ENCODE results near the gene ZMYND10. TPM values are rescaled to one million over a fixed set of nuclear protein-coding genes. Genes with fewer than 3 reads are reported as not detected.

The ZMYND10 gene
- total RNA-seq, 2 experiments from 2014 or later: 3.5 to 3.6 TPM

DNA sequence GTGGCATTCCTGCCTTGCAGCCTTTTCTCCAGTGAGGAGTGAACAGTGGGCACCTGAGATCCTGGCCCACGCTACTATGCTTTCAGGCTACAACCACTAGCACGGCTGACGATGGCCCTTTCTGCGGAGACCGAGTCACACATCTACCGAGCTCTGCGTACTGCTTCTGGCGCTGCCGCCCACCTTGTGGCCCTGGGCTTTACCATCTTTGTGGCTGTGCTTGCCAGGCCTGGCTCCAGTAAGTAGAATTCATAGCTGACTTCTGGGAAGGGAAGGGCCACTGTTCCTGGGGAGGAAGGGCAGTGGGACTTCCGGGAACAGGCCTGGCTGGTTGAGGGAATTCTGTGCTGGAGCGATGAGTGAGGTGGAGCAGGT lies 5.8 kb upstream of the ZMYND10 start:
- H3K9me3 Mint-ChIP-seq: no peaks in the 10 kb centered on the region
- H3K4me3 Mint-ChIP-seq: peak overlapping the region; percentile 94
- no peaks in the 10 kb centered on the region for H3K27me3 Mint-ChIP-seq
- peak overlapping the region; percentile 98 for H3K27ac Mint-ChIP-seq
- DNase-seq: no peak
- ChIA-PET CTCF (interaction anchor here (1.1 to 7.2 kb wide), 4 partner anchors 8 to 105 kb away, joined by 3 to 76 read pairs (median 3); partner anchors contain the start of gene TMEM115), POLR2A (interaction anchor here (1.4 kb wide), 1 partner anchor 52 kb away, joined by 3 read pairs; the partner anchor contains the start of genes HYAL3 and NAA80)
- peaks cover 61% of the 10 kb centered on the region for H3K4me1 Mint-ChIP-seq
- peaks cover 35% of the 10 kb centered on the region for H3K36me3 Mint-ChIP-seq (ENCODE audit: low read depth)

GRCh38 chr3:50350527-50351322 lies 5.2 kb upstream of the ZMYND10 start, which contains the start of the genes CYB561D2 and NPRL2:
Gene CYB561D2, plus strand, starts transcription at chr3:50350862. Its CDS starts 572 bp downstream, at chr3:50351434.
Gene NPRL2, minus strand, starts transcription at chr3:50350775. Its CDS starts 123 bp downstream, at chr3:50350652.
- H3K9me3 Mint-ChIP-seq: no peaks in the 10 kb centered on the region
- H3K36me3 Mint-ChIP-seq (ENCODE audit: low read depth): peaks cover 31% of the 10 kb centered on the region
- peak; percentile 99 for DNase-seq
- peak within 1 kb of the TSS; percentile 94 for H3K4me3 Mint-ChIP-seq
- ChIA-PET CTCF (interaction anchor here (0.6 to 7.2 kb wide), 9 partner anchors 9 to 1282 kb away, joined by 3 to 76 read pairs (median 3); partner anchors contain the start of genes RASSF1 and TMEM115), POLR2A (interaction anchor here (0.7 to 1.5 kb wide), 8 partner anchors 9 to 217 kb away, joined by 3 to 11 read pairs (median 4); partner anchors contain the start of genes C3orf18, HYAL3, NAA80 and RASSF1)
- H3K4me1 Mint-ChIP-seq: peaks cover 60% of the 10 kb centered on the region
- peak within 1 kb of the TSS; percentile 98 for H3K27ac Mint-ChIP-seq
- no peaks in the 10 kb centered on the region for H3K27me3 Mint-ChIP-seq

DNA sequence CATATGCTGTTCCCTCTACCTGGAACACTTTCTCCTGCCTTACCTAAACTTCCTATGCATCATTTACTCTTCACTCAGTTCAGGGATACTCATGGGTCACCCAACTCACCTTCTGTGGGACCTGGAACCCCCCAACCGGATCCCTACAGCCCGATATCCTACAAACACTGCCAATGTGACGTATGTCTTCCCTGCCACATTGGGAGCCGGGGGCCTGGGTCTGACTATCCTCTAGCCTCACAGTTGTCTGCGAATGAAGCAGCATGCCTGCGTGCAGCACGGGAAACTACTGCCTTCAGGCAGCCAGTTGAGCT lies 4.6 kb upstream of the ZMYND10 start:
- H3K27ac Mint-ChIP-seq: peak overlapping the region; percentile 98
- DNase-seq: no peak
- ChIA-PET CTCF (interaction anchor here (0.6 to 7.2 kb wide), 9 partner anchors 9 to 638 kb away, joined by 3 to 76 read pairs (median 3); partner anchors contain the start of gene RASSF1), POLR2A (interaction anchor here (0.5 to 1.5 kb wide), 9 partner anchors 9 to 256 kb away, joined by 3 to 11 read pairs (median 3); partner anchors contain the start of genes C3orf18, HYAL3, NAA80 and RASSF1)
- peaks cover 62% of the 10 kb centered on the region for H3K4me1 Mint-ChIP-seq
- no peaks in the 10 kb centered on the region for H3K27me3 Mint-ChIP-seq
- H3K9me3 Mint-ChIP-seq: no peaks in the 10 kb centered on the region
- H3K36me3 Mint-ChIP-seq (ENCODE audit: low read depth): peaks cover 31% of the 10 kb centered on the region
- H3K4me3 Mint-ChIP-seq: peak overlapping the region; percentile 94

- Mint-ChIP-seq H3K36me3 (ENCODE audit: low read depth) (peaks cover 23% of the 10 kb centered on the region), H3K4me3 (no peak overlapping the region), H3K9me3 (no peaks in the 10 kb centered on the region), H3K27ac (peak overlapping the region; percentile 60), H3K27me3 (no peaks in the 10 kb centered on the region), H3K4me1 (peaks cover 66% of the 10 kb centered on the region)
- ChIA-PET POLR2A (no interaction called here), CTCF (interaction anchor here (0.6 to 7.2 kb wide), 16 partner anchors 9 to 320 kb away, joined by 3 to 76 read pairs (median 4); partner anchors contain the start of gene C3orf18)
- DNase-seq: peak; percentile 81
These were observed 1.8 kb upstream of the ZMYND10 start for GRCh38 chr3:50347187-50347813.

DNA sequence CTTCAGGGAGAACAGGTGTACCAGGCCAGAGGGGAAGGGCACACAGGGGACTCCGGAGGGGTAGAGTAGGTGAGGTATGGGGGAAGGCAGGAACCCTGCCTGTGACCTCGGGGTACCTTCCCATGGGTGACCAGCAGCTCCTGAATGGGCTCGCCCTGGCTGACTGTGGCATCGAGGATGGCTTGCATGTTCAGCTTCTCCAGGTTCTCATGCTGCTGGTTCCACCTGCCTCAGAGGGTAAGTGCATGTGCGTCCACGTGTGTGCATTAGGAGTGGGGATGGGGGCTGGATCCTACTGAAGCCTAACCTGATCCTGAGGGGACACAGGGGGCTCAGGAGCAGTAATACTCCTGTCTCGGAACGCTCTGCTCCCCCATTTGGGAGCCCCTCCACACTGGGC lies 524 bp downstream of the ZMYND10 start:
- Mint-ChIP-seq H3K27ac (peak overlapping the region; percentile 50), H3K27me3 (no peaks in the 10 kb centered on the region), H3K4me3 (no peak overlapping the region), H3K36me3 (ENCODE audit: low read depth) (peaks cover 19% of the 10 kb centered on the region), H3K4me1 (peaks cover 62% of the 10 kb centered on the region), H3K9me3 (no peaks in the 10 kb centered on the region)
- ChIA-PET CTCF (interaction anchor here (1.7 to 7.2 kb wide), 4 partner anchors 8 to 21 kb away, joined by 5 to 76 read pairs (median 6); no protein-coding TSS in a partner anchor), POLR2A (no interaction called here)
- no peak for DNase-seq

DNA sequence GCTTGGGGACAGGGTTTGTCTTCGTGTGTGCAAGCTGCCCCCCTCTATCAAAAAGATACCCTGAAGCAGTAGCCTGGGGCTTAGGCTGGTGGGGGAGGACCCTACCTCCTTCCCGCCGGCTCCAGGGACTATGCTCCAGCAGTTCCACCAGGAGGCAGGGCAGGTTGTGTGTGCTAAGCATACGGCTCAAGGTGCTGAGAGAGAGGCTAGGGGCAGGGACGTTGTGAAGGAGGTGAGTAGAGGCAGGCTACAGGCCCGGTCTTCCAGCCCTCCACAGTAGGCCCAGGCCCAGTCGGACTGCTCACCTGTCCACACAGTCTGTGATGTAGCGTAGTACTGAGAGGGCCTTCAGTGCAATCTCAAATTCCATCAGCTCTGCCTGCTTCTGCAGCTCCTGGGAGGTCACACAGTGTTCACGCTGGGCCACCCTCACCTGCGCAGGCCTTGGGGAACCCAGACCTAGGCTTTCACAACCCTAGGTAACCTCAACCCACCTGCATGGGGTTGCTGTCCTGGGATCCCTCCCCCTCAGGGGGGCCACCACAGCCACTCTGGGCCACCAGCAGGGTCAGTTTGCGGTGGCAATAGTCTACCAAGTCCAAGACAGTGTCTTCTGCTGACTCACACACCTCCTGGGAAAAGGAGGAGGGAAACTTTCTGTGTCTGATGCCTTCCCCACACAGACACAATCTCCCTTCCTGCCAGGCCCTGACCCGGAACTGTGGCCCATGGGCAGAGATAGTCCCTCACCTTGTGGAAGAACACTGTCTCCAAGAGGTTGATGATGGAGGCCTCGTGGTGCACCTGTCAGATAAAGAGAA lies 2.5 kb downstream of the ZMYND10 start:
- Mint-ChIP-seq H3K27ac (peak overlapping the region; percentile 80), H3K9me3 (no peaks in the 10 kb centered on the region), H3K4me1 (peaks cover 60% of the 10 kb centered on the region), H3K4me3 (no peak overlapping the region), H3K27me3 (no peaks in the 10 kb centered on the region), H3K36me3 (ENCODE audit: low read depth) (peaks cover 28% of the 10 kb centered on the region)
- POLR2A ChIA-PET: interaction anchor here (0.6 kb wide), 1 partner anchor 14 kb away, joined by 3 read pairs; no protein-coding TSS in a partner anchor
- CTCF ChIA-PET: interaction anchor here (1.8 kb wide), 2 partner anchors 15 to 19 kb away, joined by 5 to 7 read pairs; partner anchors contain the start of gene TUSC2
- DNase-seq: no peak

DNA sequence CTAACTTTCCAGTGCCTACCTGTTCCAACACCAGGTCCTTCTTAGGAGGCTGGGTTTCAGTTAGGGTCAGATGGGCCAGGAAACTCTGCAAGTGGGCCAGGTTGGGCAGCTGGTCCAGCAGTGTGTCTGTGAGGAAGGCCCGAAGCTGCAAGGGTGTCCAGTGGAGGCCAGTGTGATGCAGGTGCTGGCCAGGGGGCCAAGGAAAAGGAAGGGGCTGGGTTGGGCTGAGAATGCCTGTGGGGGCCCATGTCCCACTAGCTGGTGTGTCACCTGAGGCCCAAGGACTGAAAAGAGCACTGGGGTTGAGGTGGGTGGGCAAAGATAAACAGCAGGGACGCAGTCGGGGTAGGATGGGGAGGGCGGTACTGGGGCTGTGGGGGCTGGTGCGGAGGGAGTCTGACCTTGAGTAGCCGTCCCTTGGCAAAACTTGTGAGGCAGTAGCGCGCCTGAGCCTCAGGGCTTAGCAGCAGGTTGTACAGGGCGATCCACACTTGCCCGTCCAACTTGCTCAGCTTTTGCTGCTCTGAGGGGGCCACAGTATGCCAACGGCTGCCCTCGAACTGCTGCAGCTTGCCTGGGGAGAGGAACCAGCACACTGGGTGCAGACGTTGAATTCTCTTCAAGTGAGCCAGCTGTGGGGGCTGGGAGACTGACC lies 3.4 kb downstream of the ZMYND10 start:
- Mint-ChIP-seq H3K4me1 (peaks cover 52% of the 10 kb centered on the region), H3K27me3 (no peaks in the 10 kb centered on the region), H3K4me3 (no peak overlapping the region), H3K9me3 (no peaks in the 10 kb centered on the region), H3K36me3 (ENCODE audit: low read depth) (peaks cover 27% of the 10 kb centered on the region), H3K27ac (peak overlapping the region; percentile 95)
- ChIA-PET POLR2A (interaction anchor here (0.6 to 2.2 kb wide), 2 partner anchors 8 to 15 kb away, joined by 3 to 11 read pairs; partner anchors contain the start of genes CYB561D2 and NPRL2), CTCF (interaction anchor here (0.6 to 2.3 kb wide), 3 partner anchors 8 to 60 kb away, joined by 3 to 13 read pairs (median 3); partner anchors contain the start of genes CYB561D2 and NPRL2)
- DNase-seq: no peak

DNA sequence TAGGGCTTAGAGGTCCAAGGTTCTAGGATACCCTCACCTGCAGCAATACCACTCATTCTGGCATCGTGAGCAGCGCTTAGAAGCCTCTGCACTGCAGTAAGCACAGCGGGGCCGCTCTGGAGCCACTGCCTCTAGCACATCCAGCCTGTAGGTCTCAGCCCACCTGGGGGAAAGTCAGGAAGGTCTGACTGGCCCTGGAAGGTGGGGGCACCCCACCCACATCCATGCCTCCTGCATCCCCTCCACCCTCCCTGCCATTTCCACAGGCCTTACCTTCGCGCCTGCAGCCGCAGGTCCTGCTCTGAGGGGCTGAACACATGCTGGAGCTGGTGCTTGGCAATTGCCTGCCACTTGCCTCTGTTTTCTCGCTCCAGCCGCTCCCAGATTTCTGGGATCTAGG lies 4.0 kb downstream of the ZMYND10 start:
- Mint-ChIP-seq H3K4me1 (peaks cover 52% of the 10 kb centered on the region), H3K4me3 (peak overlapping the region; percentile 87), H3K27ac (peak overlapping the region; percentile 95), H3K36me3 (ENCODE audit: low read depth) (peaks cover 29% of the 10 kb centered on the region), H3K27me3 (no peaks in the 10 kb centered on the region), H3K9me3 (no peaks in the 10 kb centered on the region)
- no peak for DNase-seq
- ChIA-PET POLR2A (interaction anchor here (2.2 kb wide), 1 partner anchor 9 kb away, joined by 11 read pairs; the partner anchor contains the start of genes CYB561D2 and NPRL2), CTCF (interaction anchor here (1.1 to 2.3 kb wide), 3 partner anchors 8 to 42 kb away, joined by 3 to 13 read pairs (median 3); partner anchors contain the start of genes CYB561D2, HYAL3, NAA80 and NPRL2)

DNA sequence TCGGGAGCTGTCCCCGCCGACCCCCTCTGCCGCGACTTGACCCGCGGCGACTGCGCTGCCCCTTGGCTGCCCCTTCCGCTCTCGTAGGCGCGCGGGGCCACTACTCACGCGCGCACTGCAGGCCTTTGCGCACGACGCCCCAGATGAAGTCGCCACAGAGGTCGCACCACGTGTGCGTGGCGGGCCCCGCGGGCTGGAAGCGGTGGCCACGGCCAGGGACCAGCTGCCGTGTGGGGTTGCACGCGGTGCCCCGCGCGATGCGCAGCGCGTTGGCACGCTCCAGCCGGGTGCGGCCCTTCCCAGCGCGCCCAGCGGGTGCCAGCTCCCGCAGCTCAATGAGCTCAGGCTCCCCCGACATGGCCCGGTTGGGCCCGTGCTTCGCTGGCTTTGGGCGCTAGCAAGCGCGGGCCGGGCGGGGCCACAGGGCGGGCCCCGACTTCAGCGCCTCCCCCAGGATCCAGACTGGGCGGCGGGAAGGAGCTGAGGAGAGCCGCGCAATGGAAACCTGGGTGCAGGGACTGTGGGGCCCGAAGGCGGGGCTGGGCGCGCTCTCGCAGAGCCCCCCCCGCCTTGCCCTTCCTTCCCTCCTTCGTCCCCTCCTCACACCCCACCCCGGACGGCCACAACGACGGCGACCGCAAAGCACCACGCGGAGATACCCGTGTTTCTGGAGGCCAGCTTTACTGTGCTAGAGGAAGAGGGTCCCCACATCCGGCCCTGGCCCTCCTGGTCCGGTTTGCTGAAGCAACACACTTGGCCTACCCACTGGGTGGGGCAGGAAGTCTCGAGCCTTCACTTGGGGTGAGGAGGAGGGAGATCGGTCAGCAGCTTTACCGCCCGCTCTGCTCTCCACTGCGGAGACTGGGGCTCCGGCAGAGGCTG lies 4.8 kb downstream of the ZMYND10 start, which contains the start of gene RASSF1:
Gene RASSF1 (minus strand): TSS at position 389 of the 882 bp plus-strand sequence. CDS start 31 bp downstream, at position 358.
- H3K4me1 Mint-ChIP-seq: peaks cover 53% of the 10 kb centered on the region

DNA sequence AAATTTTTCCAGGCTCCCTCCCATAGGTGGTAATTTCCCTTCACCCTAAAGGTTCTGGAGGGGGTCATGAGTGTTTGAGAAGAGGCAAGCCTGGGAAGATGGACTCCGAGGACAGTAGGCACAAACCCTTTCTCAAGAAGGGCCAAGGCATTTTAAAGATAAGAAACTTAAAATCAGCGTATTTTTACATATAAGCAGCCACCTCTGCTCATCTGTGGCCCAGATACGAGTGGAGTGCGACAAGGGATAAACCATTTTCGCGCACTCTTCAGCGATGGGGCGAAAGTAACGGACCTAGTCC lies 5.4 kb downstream of the ZMYND10 start:
- Mint-ChIP-seq H3K4me1 (peaks cover 54% of the 10 kb centered on the region), H3K36me3 (ENCODE audit: low read depth) (peaks cover 42% of the 10 kb centered on the region), H3K27me3 (no peaks in the 10 kb centered on the region), H3K27ac (peak overlapping the region; percentile 95), H3K9me3 (no peaks in the 10 kb centered on the region), H3K4me3 (peak overlapping the region; percentile 87)
- POLR2A ChIA-PET: interaction anchor here (2.2 kb wide), 1 partner anchor 10 kb away, joined by 11 read pairs; the partner anchor contains the start of genes CYB561D2 and NPRL2
- CTCF ChIA-PET: interaction anchor here (0.6 to 2.3 kb wide), 4 partner anchors 10 to 60 kb away, joined by 3 to 13 read pairs (median 4); partner anchors contain the start of genes CYB561D2, NPRL2 and TUSC2
- DNase-seq: no peak

More for the DNA sequence above, 4.8 kb downstream of the ZMYND10 start, which contains the start of gene RASSF1:
- ChIA-PET POLR2A (interaction anchor here (2.2 kb wide), 1 partner anchor 10 kb away, joined by 11 read pairs; the partner anchor contains the start of genes CYB561D2 and NPRL2), CTCF (interaction anchor here (0.6 to 2.3 kb wide), 6 partner anchors 9 to 60 kb away, joined by 3 to 13 read pairs (median 3); partner anchors contain the start of genes CYB561D2, HYAL3, NAA80 and NPRL2)
- Mint-ChIP-seq H3K27me3 (no peaks in the 10 kb centered on the region), H3K36me3 (ENCODE audit: low read depth) (peaks cover 37% of the 10 kb centered on the region), H3K4me3 (peak within 1 kb of the TSS; percentile 87), H3K9me3 (no peaks in the 10 kb centered on the region), H3K27ac (peak within 1 kb of the TSS; percentile 95)
- peak; percentile 80 for DNase-seq

Measured in activated CD4-positive, alpha-beta T cell treated with anti-CD3 and anti-CD28 coated beads, Interleukin-2, amount 10 ng/mL, durations not matched to agents 7 days and 5 days (primary cell).